Thyroid gland (tissue), 4 donors: ENCODE measurements around the gene RNASE9.

ENCODE experiments used
- POLR2A ChIP-seq, 2 donors: fragments of 450-650 bp; IDR thresholded peaks; one replicate each; pipeline ENCODE4 v1.6.1; 2017; ENCODE audit warnings: antibody characterized with exemption in 2 of 2, mild to moderate bottlenecking in 2 of 2, moderate library complexity in 1 of 2
- TF ChIP-seq, protein P1 (sequence below), 6 experiments: fragments of 200-600 bp in 3 of 6; fragments of 450-650 bp in 3 of 6; sonication (generic) in 3 of 6; IDR thresholded peaks; one replicate each; pipeline ENCODE4 v1.5.1; 2016 to 2019; ENCODE audit warnings: antibody characterized with exemption in 6 of 6, mild to moderate bottlenecking in 2 of 6, inconsistent platforms in 1 of 6, moderate library complexity in 1 of 6

DNA sequence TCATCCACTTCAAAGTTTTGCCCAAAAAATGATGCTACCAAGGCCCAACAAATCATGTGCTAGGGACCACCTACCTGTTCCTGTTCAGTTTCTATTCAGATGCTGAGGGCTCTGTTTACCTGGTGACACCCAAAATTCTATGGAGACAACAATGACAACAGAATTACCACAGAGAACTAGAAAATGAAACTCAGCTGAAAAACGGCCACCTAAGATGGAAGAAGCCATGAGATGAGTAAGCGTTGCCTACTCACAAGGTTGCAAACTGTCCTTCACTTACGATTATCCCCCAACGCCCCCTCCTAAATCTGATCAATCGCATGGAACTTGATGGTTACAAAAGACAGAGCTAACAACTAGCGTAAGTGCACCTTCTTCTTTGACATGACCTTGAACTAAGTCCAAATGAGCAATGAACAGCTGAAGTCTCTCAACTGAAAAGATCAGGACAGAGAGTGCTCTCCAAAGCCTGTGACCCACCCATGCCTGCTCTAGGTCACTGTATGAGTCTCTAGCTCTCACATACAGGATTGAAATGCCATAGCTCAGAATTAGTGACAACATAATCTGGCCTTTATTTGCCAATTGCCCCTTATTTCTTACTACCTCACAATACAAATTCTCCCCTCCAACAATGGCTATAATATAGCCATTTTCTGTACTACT, 26.8 kb upstream of the RNASE9 start, which contains the start of gene RNASE11:
- TF ChIP-seq, protein P1, sequence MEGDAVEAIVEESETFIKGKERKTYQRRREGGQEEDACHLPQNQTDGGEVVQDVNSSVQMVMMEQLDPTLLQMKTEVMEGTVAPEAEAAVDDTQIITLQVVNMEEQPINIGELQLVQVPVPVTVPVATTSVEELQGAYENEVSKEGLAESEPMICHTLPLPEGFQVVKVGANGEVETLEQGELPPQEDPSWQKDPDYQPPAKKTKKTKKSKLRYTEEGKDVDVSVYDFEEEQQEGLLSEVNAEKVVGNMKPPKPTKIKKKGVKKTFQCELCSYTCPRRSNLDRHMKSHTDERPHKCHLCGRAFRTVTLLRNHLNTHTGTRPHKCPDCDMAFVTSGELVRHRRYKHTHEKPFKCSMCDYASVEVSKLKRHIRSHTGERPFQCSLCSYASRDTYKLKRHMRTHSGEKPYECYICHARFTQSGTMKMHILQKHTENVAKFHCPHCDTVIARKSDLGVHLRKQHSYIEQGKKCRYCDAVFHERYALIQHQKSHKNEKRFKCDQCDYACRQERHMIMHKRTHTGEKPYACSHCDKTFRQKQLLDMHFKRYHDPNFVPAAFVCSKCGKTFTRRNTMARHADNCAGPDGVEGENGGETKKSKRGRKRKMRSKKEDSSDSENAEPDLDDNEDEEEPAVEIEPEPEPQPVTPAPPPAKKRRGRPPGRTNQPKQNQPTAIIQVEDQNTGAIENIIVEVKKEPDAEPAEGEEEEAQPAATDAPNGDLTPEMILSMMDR (IDR thresholded peaks at IDR 0.05): no peak
- TF ChIP-seq POLR2A (IDR thresholded peaks at IDR 0.05): no peak
